K562 (cell line): ENCODE data around the gene EFNA1. TPM values are rescaled to one million over a fixed set of nuclear protein-coding genes. Genes with fewer than 3 reads are reported as not detected.

Experiments
- ATF2 ChIP-seq: sonication (generic); formaldehyde crosslinking; IDR thresholded peaks from 2 replicates; pipeline ENCODE4 v1.8.1; 2022; ENCODE audit warnings: missing genetic modification reagents
- ATF6 ChIP-seq: sonication (generic); formaldehyde crosslinking; IDR thresholded peaks from 2 replicates; pipeline ENCODE4 v1.4.0; 2020; ENCODE audit warnings: mild to moderate bottlenecking, missing genetic modification reagents
- CREB3L1 ChIP-seq: fragments of 450-650 bp; IDR thresholded peaks from 2 replicates; pipeline ENCODE4 v1.6.1; 2014; ENCODE audit warnings: low read depth, mild to moderate bottlenecking, moderate library complexity, borderline replicate concordance
- DIDO1 ChIP-seq: fragments of 450-650 bp; IDR thresholded peaks from 2 replicates; pipeline ENCODE4 v1.6.1; 2016; ENCODE audit warnings: low read depth, missing biosample characterization, missing genetic modification characterization
- JUNB ChIP-seq: fragments of 450-650 bp; formaldehyde crosslinking; conservative IDR thresholded peaks from 2 replicates; pipeline ENCODE4 v1.4.0; 2020; ENCODE audit warnings: mild to moderate bottlenecking
- LCOR ChIP-seq: sonication (generic); formaldehyde crosslinking; IDR thresholded peaks from 2 replicates; pipeline ENCODE4 v1.8.0; 2022; ENCODE audit warnings: mild to moderate bottlenecking, missing genetic modification reagents
- MBD2 ChIP-seq: sonication (generic); IDR thresholded peaks from 2 replicates; pipeline ENCODE4 v1.6.1; 2016; ENCODE audit warnings: low read depth, borderline replicate concordance
- MYC ChIP-seq, 2 experiments: fragments of 250-450 bp in 1 of 2; sonication (Bioruptor Pico) in 1 of 2; IDR thresholded peaks; 2 replicates each; pipeline versions ENCODE4 v1.5.1 to v1.6.1; 2012 to 2021; ENCODE audit warnings: low read depth in 2 of 2, borderline replicate concordance in 1 of 2, improper control_type of control experiment in 1 of 2, low read length in 1 of 2, mild to moderate bottlenecking in 1 of 2, moderate library complexity in 1 of 2
- NR2F6 ChIP-seq: fragments of 450-650 bp; formaldehyde crosslinking; IDR thresholded peaks from 2 replicates; pipeline ENCODE4 v1.4.0; 2020; ENCODE audit warnings: mild to moderate bottlenecking
- RBFOX2 ChIP-seq: fragments of 200-400 bp; formaldehyde crosslinking; IDR thresholded peaks from 2 replicates; pipeline ENCODE4 v1.6.1; 2017; ENCODE audit warnings: low read depth, mild to moderate bottlenecking, low read length, moderate library complexity
- SREBF2 ChIP-seq: sonication (generic); formaldehyde crosslinking; IDR thresholded peaks from 2 replicates; pipeline ENCODE4 v1.4.0; 2020; ENCODE audit warnings: mild to moderate bottlenecking, missing genetic modification reagents
- THRAP3 ChIP-seq: fragments of 450-650 bp; IDR thresholded peaks from 2 replicates; pipeline ENCODE4 v1.6.1; 2016; ENCODE audit warnings: mild to moderate bottlenecking, inconsistent platforms, borderline replicate concordance
- ZBTB11 ChIP-seq, 3 experiments: fragments of 200-800 bp in 1 of 3; fragments of 250-450 bp in 1 of 3; fragments of 450-650 bp in 1 of 3; sonication (Bioruptor Pico) in 1 of 3; sonication (Bioruptor generic) in 1 of 3; formaldehyde crosslinking in 1 of 3; IDR thresholded peaks; 2 replicates each; pipeline versions ENCODE4 v1.6.1 to v1.8.0; 2016 to 2022; ENCODE audit warnings: mild to moderate bottlenecking in 2 of 3, missing genetic modification characterization in 2 of 3, missing compliant biosample characterization in 1 of 3, moderate library complexity in 1 of 3
- ZNF347 ChIP-seq: fragments of 450-650 bp; formaldehyde crosslinking; IDR thresholded peaks from 2 replicates; pipeline ENCODE4 v1.4.0; 2020; ENCODE audit warnings: low read depth, mild to moderate bottlenecking, moderate library complexity
- ZNF395 ChIP-seq: fragments of 200-800 bp; sonication (Bioruptor generic); IDR thresholded peaks from 2 replicates; pipeline ENCODE4 v1.6.1; 2017; ENCODE audit warnings: missing genetic modification characterization, missing compliant biosample characterization
- polyA plus RNA-seq, 8 experiments: library from polyadenylated mRNA; depleted of rRNA in 4 of 8; stranded (reverse) in 5 of 8; unstranded in 3 of 8; fragments of >200 nt; fragmentation: Nextera tagmentation in 2 of 8; fragmentation: Illumina TruSeq in 1 of 8; extraction: Ambion mirVana in 2 of 8; extraction: Trizol in 1 of 8; gene quantifications; 2 replicates each; pipeline versions ENCODE4 v1.2.1 to v1.2.3, GENCODE V29; 2011 to 2014; ENCODE audit warnings: inconsistent platforms in 1 of 8, missing spikeins in 1 of 8
- total RNA-seq, 7 experiments: library from RNA; depleted of rRNA in 6 of 7; stranded (reverse); fragments of >200 nt in 6 of 7; fragmentation: Illumina TruSeq in 2 of 7; extraction: Trizol in 2 of 7; gene quantifications; 2 replicates each; pipeline versions ENCODE4 v1.2.1 to v1.2.3, GENCODE V29; 2011 to 2021; ENCODE audit warnings: low replicate concordance in 1 of 7

Gene EFNA1
- total and polyA plus RNA-seq, 9 of the 15 experiments (the other 6 are each of a cell fraction or from before 2014, with no cell fraction given): 2.1 to 9.3 (median 3.0) TPM

- TF ChIP-seq ATF6 (no peak; the same call in 1 of the 2 replicates), MBD2 (peak; percentile 71), ZNF395 (CRISPR knock-in tag) (peak; percentile 62; the same call in 1 of the 2 replicates), ZNF347 (no peak), CREB3L1 (peak; percentile 2; the same call in 1 of the 2 replicates), JUNB (no peak), DIDO1 (0 out of 2 replicates have a peak, but pooled peaks have one; percentile 70), ATF2 (CRISPR knock-in tag) (no peak), LCOR (CRISPR knock-in tag) (peak; percentile 76), ZBTB11 (CRISPR knock-in tag; IDR thresholded peaks at IDR 0.05) (peak in 1 of 3 experiments; percentile 35; a peak in 1 of 6 replicates), THRAP3 (no peak), RBFOX2 (peak; percentile 89), MYC (IDR thresholded peaks at IDR 0.05; ENCODE audit: low read depth, low read length) (peak; percentile 66), MYC (CRISPR knock-in tag; IDR thresholded peaks at IDR 0.05; ENCODE audit: borderline replicate concordance, low read depth) (no peak), NR2F6 (CRISPR knock-in tag) (no peak), SREBF2 (CRISPR knock-in tag) (no peak)
Measured at GRCh38 chr1:155172732-155173477, 45.2 kb downstream of the EFNA1 start, which contains the start of gene KRTCAP2 (continued).
